ENCODE results near the gene CXCR1.

GRCh38 chr2:218130822-218131221 is 35.9 kb downstream of the CXCR1 start:
- no peak for TF ChIP-seq CTCF (IDR thresholded peaks at IDR 0.05)
- no peak for TF ChIP-seq POLR2A (IDR thresholded peaks at IDR 0.05)
